ENCODE measurements around the gene ADAMTS4.

DNA sequence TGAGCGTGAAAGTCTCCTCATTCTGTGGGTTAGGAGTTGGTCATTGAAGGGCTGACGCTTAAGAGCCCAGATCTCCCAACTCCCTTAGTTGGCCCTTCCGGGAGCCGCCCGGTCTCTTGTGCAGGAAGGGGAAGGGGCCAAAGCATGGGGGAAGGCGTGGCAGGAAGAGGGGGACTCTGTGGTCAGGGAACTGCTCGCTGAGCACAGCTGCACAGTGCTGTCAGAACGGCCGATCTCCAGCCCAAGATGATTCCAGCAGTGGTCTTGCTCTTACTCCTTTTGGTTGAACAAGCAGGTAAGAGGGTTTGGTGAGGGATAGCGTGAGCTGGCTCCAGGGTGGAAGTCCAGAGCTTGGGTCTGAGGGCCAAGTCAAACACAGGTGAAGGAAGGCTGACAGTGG lies 16.2 kb upstream of the ADAMTS4 start, which contains the start of gene FCER1G:
- TF ChIP-seq, protein P1, sequence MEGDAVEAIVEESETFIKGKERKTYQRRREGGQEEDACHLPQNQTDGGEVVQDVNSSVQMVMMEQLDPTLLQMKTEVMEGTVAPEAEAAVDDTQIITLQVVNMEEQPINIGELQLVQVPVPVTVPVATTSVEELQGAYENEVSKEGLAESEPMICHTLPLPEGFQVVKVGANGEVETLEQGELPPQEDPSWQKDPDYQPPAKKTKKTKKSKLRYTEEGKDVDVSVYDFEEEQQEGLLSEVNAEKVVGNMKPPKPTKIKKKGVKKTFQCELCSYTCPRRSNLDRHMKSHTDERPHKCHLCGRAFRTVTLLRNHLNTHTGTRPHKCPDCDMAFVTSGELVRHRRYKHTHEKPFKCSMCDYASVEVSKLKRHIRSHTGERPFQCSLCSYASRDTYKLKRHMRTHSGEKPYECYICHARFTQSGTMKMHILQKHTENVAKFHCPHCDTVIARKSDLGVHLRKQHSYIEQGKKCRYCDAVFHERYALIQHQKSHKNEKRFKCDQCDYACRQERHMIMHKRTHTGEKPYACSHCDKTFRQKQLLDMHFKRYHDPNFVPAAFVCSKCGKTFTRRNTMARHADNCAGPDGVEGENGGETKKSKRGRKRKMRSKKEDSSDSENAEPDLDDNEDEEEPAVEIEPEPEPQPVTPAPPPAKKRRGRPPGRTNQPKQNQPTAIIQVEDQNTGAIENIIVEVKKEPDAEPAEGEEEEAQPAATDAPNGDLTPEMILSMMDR (conservative IDR thresholded peaks at IDR 0.05; ENCODE audit: low read depth, low read length) = no peak
- no peak for TF ChIP-seq EZH2 (IDR thresholded peaks at IDR 0.05; ENCODE audit: borderline replicate concordance, low read depth, low read length, poor library complexity, severe bottlenecking)
